ENCODE data around the gene CKAP4. TPM values are rescaled to one million over a fixed set of nuclear protein-coding genes. Genes with fewer than 3 reads are reported as not detected.

CKAP4 gene
- total and polyA plus RNA-seq, 9 of the 15 experiments (the other 6 are each of a cell fraction or from before 2014, with no cell fraction given) = 0.08 to 0.20 TPM; not detected in 7

DNA sequence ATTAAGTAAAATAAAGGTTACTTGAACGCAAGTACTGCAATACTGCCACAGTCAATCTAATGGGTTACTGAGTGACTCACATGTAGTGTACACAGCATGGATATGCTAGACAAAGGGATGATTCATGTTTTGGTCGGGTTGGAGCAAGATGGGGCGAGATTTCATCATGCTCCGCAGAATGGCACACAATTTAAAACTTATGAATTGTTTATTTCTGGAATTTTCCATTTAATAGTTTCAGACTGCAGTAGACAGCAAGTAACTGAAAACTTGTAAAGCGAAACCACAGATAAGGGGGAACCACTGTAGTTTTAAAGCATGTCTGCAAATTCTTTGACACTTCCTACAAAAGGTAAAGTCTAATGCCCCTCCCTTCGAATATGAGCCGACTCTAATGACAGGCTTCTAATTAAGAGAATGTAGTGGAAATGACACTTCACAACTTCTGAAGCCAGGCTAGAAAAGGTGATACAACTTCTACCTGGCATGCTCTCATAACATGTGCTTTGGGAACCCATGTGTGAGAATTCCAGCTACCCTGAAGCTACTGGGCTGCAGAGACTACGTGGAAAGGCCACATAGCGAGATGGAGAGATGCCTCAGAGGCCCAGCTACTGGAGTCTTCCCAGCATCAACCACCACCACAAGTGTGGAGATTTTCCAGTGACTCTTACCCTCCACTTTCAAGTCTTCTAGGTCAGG lies 40.8 kb upstream of the CKAP4 start (continued):
- TF ChIP-seq PTTG1 (tag; IDR thresholded peaks at IDR 0.05; ENCODE audit: low read depth) = peak; percentile 50; the same call in 1 of the 2 replicates
- peak; percentile 90 for TF ChIP-seq SMARCA4 (IDR thresholded peaks at IDR 0.05)
- peak; percentile 55 to 57; a peak in 2 of 4 replicates for TF ChIP-seq FOXK2 (conservative IDR thresholded peaks at IDR 0.05 in 1 of 2, IDR thresholded peaks at IDR 0.05 in 1 of 2; ENCODE audit: low read depth in 2 of 2)
- peak; percentile 70; the same call in 1 of the 2 replicates for TF ChIP-seq POLR2H (tag; IDR thresholded peaks at IDR 0.05; ENCODE audit: low read depth)
- TF ChIP-seq JUND (IDR thresholded peaks at IDR 0.05; ENCODE audit: borderline replicate concordance, low read depth, low read length) = peak; percentile 96
- TF ChIP-seq JUND (tag; IDR thresholded peaks at IDR 0.05; ENCODE audit: borderline replicate concordance, low read depth, low read length) = peak; percentile 94
- TF ChIP-seq CEBPG (CRISPR knock-in tag; IDR thresholded peaks at IDR 0.05) = peak; percentile 98
- TF ChIP-seq CEBPG (tag; conservative IDR thresholded peaks at IDR 0.05 in 1 of 2, IDR thresholded peaks at IDR 0.05 in 1 of 2) = peak; percentile 92 to 98
- TF ChIP-seq GABPB1 (CRISPR knock-in tag; IDR thresholded peaks at IDR 0.05) = 0 out of 2 replicates have a peak, but pooled peaks have one; percentile 11
- TF ChIP-seq, protein P1, sequence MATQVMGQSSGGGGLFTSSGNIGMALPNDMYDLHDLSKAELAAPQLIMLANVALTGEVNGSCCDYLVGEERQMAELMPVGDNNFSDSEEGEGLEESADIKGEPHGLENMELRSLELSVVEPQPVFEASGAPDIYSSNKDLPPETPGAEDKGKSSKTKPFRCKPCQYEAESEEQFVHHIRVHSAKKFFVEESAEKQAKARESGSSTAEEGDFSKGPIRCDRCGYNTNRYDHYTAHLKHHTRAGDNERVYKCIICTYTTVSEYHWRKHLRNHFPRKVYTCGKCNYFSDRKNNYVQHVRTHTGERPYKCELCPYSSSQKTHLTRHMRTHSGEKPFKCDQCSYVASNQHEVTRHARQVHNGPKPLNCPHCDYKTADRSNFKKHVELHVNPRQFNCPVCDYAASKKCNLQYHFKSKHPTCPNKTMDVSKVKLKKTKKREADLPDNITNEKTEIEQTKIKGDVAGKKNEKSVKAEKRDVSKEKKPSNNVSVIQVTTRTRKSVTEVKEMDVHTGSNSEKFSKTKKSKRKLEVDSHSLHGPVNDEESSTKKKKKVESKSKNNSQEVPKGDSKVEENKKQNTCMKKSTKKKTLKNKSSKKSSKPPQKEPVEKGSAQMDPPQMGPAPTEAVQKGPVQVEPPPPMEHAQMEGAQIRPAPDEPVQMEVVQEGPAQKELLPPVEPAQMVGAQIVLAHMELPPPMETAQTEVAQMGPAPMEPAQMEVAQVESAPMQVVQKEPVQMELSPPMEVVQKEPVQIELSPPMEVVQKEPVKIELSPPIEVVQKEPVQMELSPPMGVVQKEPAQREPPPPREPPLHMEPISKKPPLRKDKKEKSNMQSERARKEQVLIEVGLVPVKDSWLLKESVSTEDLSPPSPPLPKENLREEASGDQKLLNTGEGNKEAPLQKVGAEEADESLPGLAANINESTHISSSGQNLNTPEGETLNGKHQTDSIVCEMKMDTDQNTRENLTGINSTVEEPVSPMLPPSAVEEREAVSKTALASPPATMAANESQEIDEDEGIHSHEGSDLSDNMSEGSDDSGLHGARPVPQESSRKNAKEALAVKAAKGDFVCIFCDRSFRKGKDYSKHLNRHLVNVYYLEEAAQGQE (IDR thresholded peaks at IDR 0.05; ENCODE audit: borderline replicate concordance) = peak; percentile 17; the same call in 1 of the 2 replicates
- TF ChIP-seq, protein P1 (CRISPR knock-in tag; IDR thresholded peaks at IDR 0.05; ENCODE audit: low read depth) = no peak
- peak; percentile 41; the same call in 1 of the 2 replicates for TF ChIP-seq BMI1 (IDR thresholded peaks at IDR 0.05; ENCODE audit: low read length)
- TF ChIP-seq, protein P2, sequence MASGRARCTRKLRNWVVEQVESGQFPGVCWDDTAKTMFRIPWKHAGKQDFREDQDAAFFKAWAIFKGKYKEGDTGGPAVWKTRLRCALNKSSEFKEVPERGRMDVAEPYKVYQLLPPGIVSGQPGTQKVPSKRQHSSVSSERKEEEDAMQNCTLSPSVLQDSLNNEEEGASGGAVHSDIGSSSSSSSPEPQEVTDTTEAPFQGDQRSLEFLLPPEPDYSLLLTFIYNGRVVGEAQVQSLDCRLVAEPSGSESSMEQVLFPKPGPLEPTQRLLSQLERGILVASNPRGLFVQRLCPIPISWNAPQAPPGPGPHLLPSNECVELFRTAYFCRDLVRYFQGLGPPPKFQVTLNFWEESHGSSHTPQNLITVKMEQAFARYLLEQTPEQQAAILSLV (tag; IDR thresholded peaks at IDR 0.05) = peak; percentile 68; the same call in 1 of the 2 replicates
- no peak for TF ChIP-seq SMARCB1 (IDR thresholded peaks at IDR 0.05; ENCODE audit: insufficient read length, low read depth)
- peak; percentile 48; the same call in 1 of the 2 replicates for TF ChIP-seq CBFA2T3 (IDR thresholded peaks at IDR 0.05)
- TF ChIP-seq DDX20 (tag; IDR thresholded peaks at IDR 0.05; ENCODE audit: low read depth) = peak; percentile 60; the same call in 1 of the 2 replicates
- TF ChIP-seq DACH1 (IDR thresholded peaks at IDR 0.05; ENCODE audit: partially characterized antibody) = no peak
- no peak for TF ChIP-seq FOXA1 (IDR thresholded peaks at IDR 0.05; ENCODE audit: borderline replicate concordance)
- TF ChIP-seq, protein P3, sequence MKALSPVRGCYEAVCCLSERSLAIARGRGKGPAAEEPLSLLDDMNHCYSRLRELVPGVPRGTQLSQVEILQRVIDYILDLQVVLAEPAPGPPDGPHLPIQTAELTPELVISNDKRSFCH (CRISPR knock-in tag; IDR thresholded peaks at IDR 0.05) = no peak
- TF ChIP-seq, protein P3 (tag; IDR thresholded peaks at IDR 0.05) = peak; percentile 27; the same call in 1 of the 2 replicates

Data from K562 (cell line).